Hematopoietic multipotent progenitor cell treated with erythropoietin and hydrocortisone succinate and interleukin-3 and kit ligand, for 17 days (in vitro differentiated cells): ENCODE results near the gene SLC35A1.

Experiments used
- DNase-seq: peaks from one replicate; pipeline ENCODE4 v3.0.0-alpha.2; 2015; ENCODE audit warnings: low spot score

Gene SLC35A1

DNA sequence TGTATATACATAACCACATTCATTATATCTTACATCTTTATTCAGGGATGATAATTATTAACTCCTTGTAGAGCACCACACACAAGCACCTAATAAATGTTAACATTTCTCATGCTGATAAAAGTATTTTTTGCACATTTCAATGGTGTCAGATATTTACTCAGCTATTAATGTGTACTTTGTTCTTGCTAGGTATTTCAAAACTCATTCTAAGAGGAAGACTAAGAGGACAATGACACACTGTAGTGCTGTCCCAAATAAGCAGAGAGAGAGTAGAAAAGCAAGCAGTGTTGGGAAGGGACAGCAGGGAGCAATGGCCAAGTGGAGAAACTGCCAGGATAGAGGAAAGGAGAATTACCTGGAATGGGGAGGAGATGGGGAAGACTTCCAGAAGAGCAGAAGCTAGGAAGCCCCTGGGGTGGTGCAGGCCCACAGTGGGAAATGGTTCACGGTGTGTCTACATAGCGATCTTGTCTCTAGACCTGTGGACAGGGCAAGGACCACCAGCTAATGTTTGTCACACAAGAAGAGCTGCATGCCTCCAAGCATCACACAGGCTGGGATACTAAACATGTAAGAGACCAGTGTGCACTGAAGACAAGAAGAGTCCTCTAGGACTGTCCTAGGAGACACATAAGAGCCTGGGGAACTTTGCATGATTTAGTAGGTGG is 61.7 kb downstream of the SLC35A1 start:
- DNase-seq: no peak

DNA sequence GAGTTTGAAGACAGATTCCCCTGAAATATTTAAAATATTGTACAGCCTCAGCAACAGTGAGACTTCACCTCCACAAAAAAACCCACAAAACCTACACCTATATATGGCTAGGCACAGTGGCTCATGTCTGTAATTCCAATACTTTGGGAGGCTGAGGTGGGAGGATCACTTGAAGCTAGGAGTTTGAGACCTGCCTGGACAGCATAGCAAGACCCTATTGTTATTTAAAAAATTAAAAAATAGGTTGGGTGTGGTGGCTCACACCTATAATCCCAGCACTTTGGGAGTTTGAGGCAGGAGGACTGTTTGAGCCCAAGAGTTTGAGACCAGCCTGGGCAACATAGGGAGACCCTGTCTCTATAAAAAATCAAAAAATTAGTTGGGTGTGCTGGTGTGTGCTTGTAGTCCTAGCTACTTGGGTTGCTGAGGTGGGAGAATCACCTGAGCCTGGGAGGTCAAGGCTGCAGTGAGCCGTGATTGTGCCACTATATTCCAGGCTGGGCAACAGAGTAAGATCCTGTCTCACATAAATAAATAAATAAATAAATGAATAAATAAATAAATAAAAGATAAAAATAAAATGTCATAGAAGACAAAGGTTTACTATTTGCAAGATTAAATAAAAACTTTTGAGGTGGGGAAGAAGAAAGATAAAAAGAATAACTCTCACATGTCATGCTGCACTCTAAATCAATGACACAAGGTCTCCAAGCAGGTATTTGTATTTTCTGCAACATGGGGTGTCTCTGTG is 65.9 kb downstream of the SLC35A1 start:
- DNase-seq: no peak

DNA sequence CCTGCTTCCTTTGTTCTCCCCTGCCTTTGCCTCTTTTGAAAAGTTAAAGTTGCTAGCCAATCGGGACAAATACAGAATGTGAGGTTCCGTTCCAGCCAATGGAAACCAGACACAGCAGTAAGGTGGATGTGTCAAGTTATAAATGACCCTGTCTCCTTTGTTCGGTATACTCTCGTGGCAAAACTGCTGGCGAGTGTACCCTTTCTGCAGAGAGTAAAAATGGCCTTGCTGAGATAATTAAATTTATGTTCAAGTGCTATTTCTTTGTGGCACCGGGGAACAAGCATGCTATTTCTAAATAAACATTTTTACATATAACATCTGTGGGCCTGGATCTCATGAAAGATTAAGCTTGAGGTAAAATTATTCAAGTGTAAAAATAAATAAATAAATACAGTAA is 66.8 kb downstream of the SLC35A1 start:
- no peak for DNase-seq

DNA sequence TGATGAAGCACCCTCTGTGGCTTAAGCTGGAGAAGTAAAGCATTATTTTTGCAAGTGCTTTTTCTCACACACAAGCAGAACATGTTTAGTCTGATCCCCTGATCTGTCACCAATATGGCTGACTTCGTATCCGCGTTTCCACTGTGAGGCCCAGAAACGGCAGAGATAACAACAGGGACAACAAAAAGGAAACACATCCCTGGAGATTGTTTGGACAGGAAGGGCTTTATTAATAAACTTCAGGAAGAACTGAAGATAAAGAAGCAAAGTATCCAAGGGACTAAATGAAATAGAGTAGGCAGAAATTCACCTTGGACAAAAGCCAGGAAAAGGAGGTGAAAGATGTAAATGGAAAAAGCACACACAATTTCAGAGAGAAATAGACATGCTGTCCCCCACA is 67.8 kb downstream of the SLC35A1 start:
- no peak for DNase-seq

DNA sequence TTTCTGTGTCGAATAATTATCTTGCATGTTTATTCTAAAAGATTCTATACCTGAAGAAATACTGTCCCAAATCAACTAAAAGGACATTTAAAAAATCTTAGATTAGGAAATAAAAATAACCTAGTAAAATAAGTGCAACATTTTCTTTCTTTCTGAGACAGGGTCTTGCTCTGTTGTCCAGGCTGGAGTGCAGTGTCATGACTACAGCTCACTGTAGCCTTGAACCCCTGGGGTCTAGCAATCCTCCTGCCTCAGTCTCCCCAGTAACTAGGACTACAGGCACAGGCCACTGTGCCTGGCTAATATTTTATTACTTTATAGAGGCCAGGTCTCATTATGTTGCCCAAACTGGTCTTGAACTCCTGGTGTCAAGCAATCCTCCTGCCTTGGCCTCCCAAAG is 68.3 kb downstream of the SLC35A1 start:
- DNase-seq: no peak

DNA sequence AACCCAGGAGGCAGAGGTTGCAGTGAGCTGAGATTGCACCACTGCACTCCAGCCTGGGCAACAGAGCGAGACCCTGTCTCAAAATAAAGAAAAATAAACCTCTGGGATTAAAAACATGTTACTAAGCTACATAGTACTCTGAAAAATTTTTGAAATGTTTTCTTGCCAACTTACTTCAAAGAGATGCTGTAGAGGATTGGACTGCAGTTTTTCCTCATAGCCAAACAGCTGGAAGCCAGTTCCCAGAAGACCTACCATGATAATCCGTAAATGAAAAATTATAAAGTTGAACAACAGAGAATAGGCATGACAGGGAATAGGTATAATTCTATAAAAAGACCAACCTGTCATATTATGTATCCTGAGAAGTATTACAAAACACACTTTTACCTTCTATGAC is 69.0 kb downstream of the SLC35A1 start:
- DNase-seq: no peak

DNA sequence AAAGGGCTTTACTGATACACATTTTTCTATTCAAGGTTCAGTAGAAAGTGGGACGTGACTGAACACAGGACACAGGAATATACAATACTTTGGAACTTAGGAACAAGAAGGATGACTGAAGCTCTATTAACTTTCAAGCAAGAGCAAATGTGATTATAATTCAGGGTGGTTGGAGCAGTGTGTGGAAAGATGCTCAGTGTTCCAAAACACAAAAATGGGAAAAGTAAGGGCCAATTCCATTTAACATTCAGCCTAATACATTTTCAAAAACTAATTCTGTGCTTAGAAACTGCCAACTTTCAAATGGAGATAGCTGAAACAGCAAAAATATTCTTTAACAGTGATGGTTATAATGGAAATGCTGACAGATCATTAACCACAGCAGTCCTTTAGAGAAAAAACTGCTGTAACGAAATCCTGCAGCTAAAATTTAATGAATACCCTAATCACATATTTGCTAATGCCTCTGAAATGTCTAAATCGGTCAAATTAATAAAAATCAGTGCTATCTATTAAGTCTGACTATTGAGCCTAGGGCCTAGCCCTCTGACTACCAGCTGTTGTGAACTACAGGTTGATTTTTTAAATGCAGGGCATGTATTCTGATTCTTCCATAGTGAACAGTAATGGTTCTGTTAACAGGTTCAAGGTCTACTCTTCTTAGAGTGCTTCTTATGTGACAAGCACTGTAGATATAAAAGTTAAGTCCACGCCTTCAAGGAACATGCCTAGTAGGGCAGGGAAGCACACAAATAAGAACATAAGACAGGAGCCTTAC is 71.1 kb downstream of the SLC35A1 start:
- DNase-seq: no peak

DNA sequence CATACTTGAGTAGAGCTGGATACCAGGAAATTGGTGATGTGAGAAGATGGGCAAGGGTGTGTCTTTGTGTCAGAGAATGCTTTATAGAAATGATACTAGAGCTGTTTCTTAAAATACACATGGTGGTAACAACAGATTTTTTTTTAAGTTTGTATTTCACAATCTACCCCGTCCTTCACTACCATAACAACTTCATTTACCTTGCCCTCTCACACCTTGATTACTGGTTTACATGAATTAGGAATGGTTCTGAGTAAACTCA is 71.6 kb downstream of the SLC35A1 start:
- DNase-seq: no peak

DNA sequence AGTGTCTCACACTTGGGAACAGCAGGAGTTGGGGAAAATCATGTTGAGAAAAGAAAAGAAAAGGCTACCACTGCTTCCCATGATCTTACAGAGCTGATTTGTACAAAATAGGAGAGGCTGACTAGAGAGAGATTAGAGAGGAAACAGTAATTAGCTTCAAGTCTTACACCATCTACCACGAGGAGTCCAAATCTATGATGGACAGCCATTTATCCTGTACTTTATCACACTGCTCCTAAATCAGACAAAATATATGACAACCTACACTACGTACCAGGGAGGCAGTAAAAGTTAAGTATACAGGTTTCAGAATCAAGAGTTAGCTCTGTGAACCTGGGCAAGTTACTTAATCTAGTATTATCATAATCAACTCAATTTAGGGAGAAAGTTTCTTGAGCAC is 79.0 kb downstream of the SLC35A1 start:
- no peak for DNase-seq

DNA sequence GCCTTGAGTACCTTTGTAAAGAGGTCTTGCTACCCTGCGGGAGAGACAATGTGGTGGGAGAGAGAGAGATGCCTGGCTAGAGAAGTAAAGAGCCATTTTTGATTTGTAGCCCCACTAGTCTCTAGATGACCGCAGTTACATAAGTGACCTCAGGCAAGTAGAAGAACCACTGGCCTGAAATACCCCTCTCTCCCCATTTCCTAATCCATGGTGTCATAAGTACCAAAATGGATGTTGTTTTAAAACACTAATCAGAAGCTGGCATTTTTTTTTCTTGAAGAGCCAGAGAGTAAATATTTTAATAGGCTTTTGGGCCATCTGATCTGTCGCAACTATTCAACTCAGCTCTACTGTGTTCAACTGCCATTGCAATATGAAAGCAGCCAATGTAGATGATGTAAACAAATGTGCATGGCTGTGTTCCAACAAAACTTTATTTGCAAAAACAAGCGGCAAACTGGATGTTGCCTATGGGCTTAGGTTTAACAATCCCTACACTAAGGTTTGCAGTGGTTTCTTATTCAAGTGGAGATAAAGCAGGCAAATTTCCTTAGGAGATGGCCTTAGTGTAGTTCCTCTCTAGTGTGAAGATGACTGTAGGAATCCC is 80.5 kb downstream of the SLC35A1 start:
- no peak for DNase-seq

DNA sequence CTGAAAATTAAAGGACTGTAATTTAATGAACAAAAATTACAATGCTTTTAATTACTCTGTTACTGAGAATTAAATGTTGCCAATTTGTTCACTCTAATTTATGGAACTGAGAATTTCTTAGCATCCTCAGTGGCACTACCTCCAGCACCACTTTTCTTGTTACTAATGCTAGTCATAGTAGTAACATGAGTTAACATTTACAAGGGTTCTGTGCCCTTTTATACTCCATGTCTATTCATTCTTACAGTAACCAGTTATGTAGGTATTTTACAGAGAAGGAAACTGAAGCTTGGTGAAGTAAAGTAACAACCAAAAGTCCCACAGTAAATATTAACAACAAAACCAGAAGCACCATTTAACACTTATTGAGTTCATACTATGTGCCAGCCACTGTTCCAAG is 82.7 kb downstream of the SLC35A1 start:
- DNase-seq: no peak

DNA sequence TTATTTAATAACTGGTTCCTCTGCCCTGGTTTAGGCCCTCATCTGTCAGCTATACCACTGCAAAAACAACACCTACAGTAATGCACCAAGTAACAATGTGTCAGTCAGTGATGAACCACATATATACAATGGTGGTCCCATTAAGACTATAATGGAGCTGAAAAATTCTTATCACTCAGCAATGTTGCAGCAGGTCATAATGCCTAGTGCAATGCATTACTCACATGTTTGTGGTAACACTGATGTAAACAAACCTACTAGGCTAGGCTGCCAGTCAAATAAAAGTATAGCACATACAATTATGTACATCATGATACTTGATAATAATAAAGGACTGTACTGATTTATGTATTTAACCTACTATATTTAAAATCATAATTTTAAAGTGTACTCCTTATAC is 85.7 kb downstream of the SLC35A1 start:
- DNase-seq: no peak

DNA sequence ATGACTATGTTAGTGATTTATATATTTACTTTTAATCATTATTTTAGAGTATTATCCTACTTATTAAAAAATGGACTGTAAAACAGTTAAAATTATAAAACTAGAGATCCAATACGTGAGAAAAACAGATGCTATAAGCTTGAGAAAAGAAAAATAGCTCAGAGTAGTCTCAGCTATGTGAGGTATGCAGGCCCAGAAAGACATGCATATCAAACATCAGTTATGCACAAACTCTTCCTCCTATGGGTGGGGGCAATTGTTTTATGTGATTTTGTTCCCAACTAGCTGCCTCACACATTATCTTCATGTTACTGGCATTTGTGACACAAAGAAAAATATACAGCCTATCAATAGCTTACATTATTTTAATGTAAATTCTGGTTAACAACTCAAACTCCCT is 88.2 kb downstream of the SLC35A1 start:
- no peak for DNase-seq
